ENCODE results near the gene NUDC.
"Not testable (repeated sequence)": the region's sequence is repeated elsewhere in the genome, so short reads cannot be mapped to it uniquely, and the experiment has no call there.

The NUDC gene

GRCh38 chr1:26911399-26912146 is 10.0 kb upstream of the NUDC start:
- DNase-seq, result no peak

GRCh38 chr1:26912147-26912490 is 9.4 kb upstream of the NUDC start:
- DNase-seq, result no peak

GRCh38 chr1:26913389-26913753 is 8.2 kb upstream of the NUDC start:
- DNase-seq, result no peak

- DNase-seq, result peak; percentile 78
Observed at GRCh38 chr1:26913754-26914619, 7.6 kb upstream of the NUDC start, which contains the start of gene NR0B2. NR0B2 (minus strand) TSS chr1:26913975; CDS start chr1:26913940, 35 bp downstream.

- no peak for DNase-seq
Observed at GRCh38 chr1:26915204-26915842, 6.2 kb upstream of the NUDC start.

GRCh38 chr1:26921126-26921539 is 410 bp upstream of the NUDC start:
- DNase-seq, result no peak

- no peak for DNase-seq
Observed at GRCh38 chr1:26922431-26922729, 837 bp downstream of the NUDC start.

- no peak for DNase-seq
Observed at GRCh38 chr1:26922901-26923300, 1.4 kb downstream of the NUDC start.

GRCh38 chr1:26923711-26924110 is 2.2 kb downstream of the NUDC start:
- no peak for DNase-seq

- DNase-seq, result no peak
Observed at GRCh38 chr1:26932531-26932930, 11.0 kb downstream of the NUDC start.

- DNase-seq, result no peak
Observed at GRCh38 chr1:26936823-26937222, 15.3 kb downstream of the NUDC start.

- no peak for DNase-seq
Observed at GRCh38 chr1:26938004-26938658, 16.6 kb downstream of the NUDC start.

- no peak for DNase-seq
Observed at GRCh38 chr1:26938659-26939025, 17.1 kb downstream of the NUDC start.

GRCh38 chr1:26941311-26941710 is 19.8 kb downstream of the NUDC start:
- no peak for DNase-seq

GRCh38 chr1:26942656-26943055 is 21.1 kb downstream of the NUDC start:
- DNase-seq, result no peak

- DNase-seq, result no peak
Observed at GRCh38 chr1:26945138-26945537, 23.6 kb downstream of the NUDC start.

GRCh38 chr1:26945728-26946127 is 24.2 kb downstream of the NUDC start:
- DNase-seq, result no peak

GRCh38 chr1:26946270-26946669 is 24.7 kb downstream of the NUDC start:
- DNase-seq, result no peak

GRCh38 chr1:26948725-26949057 is 27.1 kb downstream of the NUDC start:
- DNase-seq, result not testable (repeated sequence)

- DNase-seq, result no peak
Observed at GRCh38 chr1:26949266-26949925, 27.9 kb downstream of the NUDC start.

- no peak for DNase-seq
Observed at GRCh38 chr1:26949926-26950319, 28.4 kb downstream of the NUDC start.

- DNase-seq, result no peak
Observed at GRCh38 chr1:26950602-26951001, 29.1 kb downstream of the NUDC start.

- no peak for DNase-seq
Observed at GRCh38 chr1:26951216-26951615, 29.7 kb downstream of the NUDC start.
